ENCODE measurements around the gene AKR7A3.
"Not testable (repeated sequence)": the region's sequence is repeated elsewhere in the genome, so short reads cannot be mapped to it uniquely, and the experiment has no call there.

AKR7A3 gene

GRCh38 chr1:19269427-19270342 is 18.9 kb downstream of the AKR7A3 start:
- not testable (repeated sequence) for H3K4ac ChIP-seq (ENCODE audit: low read depth in 1 of 2, low read length in 2 of 2); H2AK5ac ChIP-seq (ENCODE audit: low read length, severe bottlenecking); DNase-seq; H3K14ac ChIP-seq (ENCODE audit: low read length in 2 of 2); H3K79me1 ChIP-seq (replicated peaks; ENCODE audit: low read length, poor library complexity, severe bottlenecking); H2BK15ac ChIP-seq (ENCODE audit: low read depth, poor library complexity, severe bottlenecking); H3K18ac ChIP-seq (ENCODE audit: low read depth in 1 of 2, low read length in 2 of 2); H2AFZ ChIP-seq (ENCODE audit: low read depth, low read length); H3K4me3 ChIP-seq (ENCODE audit: insufficient read depth in 1 of 2, low read depth in 1 of 2, low read length in 2 of 2); H3K9ac ChIP-seq (ENCODE audit: low read length); H2BK5ac ChIP-seq (ENCODE audit: low read depth, low read length, poor library complexity, severe bottlenecking); H3K27me3 ChIP-seq (ENCODE audit: control insufficient read depth in 1 of 2, insufficient read depth in 1 of 2, low read length in 2 of 2); H3K23ac ChIP-seq (ENCODE audit: low read length in 2 of 2); H3K4me2 ChIP-seq (ENCODE audit: low read length, poor library complexity, severe bottlenecking); H3K4me1 ChIP-seq (ENCODE audit: control insufficient read depth, insufficient read depth, low read depth, low read length); H4K91ac ChIP-seq (ENCODE audit: low read length); H3K27ac ChIP-seq (ENCODE audit: low read length, poor library complexity, severe bottlenecking); H2BK120ac ChIP-seq (ENCODE audit: low read depth, low read length); H3K9me3 ChIP-seq (ENCODE audit: control insufficient read depth, low read length); H4K8ac ChIP-seq (ENCODE audit: low read length); H2BK12ac ChIP-seq (ENCODE audit: low read length in 2 of 2)
- WGBS, result 81% methylated on average over 4 of the region's 9 CpGs
- H3K36me3 ChIP-seq (ENCODE audit: control insufficient read depth in 1 of 2, insufficient read depth in 2 of 2, low read depth in 1 of 2, low read length in 2 of 2), result peaks cover 6 to 13% of the 10 kb centered on the region in 2 experiments

GRCh38 chr1:19268445-19268844 is 20.1 kb downstream of the AKR7A3 start:
- no peak overlapping the region for H3K4ac ChIP-seq (ENCODE audit: low read depth in 1 of 2, low read length in 2 of 2)
- H4K8ac ChIP-seq (ENCODE audit: low read length), result no peak overlapping the region
- no peaks in the 10 kb centered on the region for H3K9me3 ChIP-seq (ENCODE audit: control insufficient read depth, low read length)
- no peak overlapping the region for H3K9ac ChIP-seq (ENCODE audit: low read length)
- H3K27me3 ChIP-seq (ENCODE audit: control insufficient read depth in 1 of 2, insufficient read depth in 1 of 2, low read length in 2 of 2), result no peaks in the 10 kb centered on the region
- H2AK5ac ChIP-seq (ENCODE audit: low read length, severe bottlenecking), result no peak overlapping the region
- no peak overlapping the region for H3K27ac ChIP-seq (ENCODE audit: low read length, poor library complexity, severe bottlenecking)
- H3K4me1 ChIP-seq (ENCODE audit: control insufficient read depth, insufficient read depth, low read depth, low read length), result no peaks in the 10 kb centered on the region
- no peak overlapping the region for H3K18ac ChIP-seq (ENCODE audit: low read depth in 1 of 2, low read length in 2 of 2)
- no peaks in the 10 kb centered on the region for H3K79me1 ChIP-seq (replicated peaks; ENCODE audit: low read length, poor library complexity, severe bottlenecking)
- DNase-seq, result no peak
- 85% methylated on average over 11 of the region's 11 CpGs for WGBS
- no peak overlapping the region for H4K91ac ChIP-seq (ENCODE audit: low read length)
- no peak overlapping the region for H3K23ac ChIP-seq (ENCODE audit: low read length in 2 of 2)
- H2AFZ ChIP-seq (ENCODE audit: low read depth, low read length), result no peak overlapping the region
- no peak overlapping the region for H3K4me3 ChIP-seq (ENCODE audit: insufficient read depth in 1 of 2, low read depth in 1 of 2, low read length in 2 of 2)
- no peak overlapping the region for H3K4me2 ChIP-seq (ENCODE audit: low read length, poor library complexity, severe bottlenecking)
- H3K14ac ChIP-seq (ENCODE audit: low read length in 2 of 2), result no peak overlapping the region
- H2BK15ac ChIP-seq (ENCODE audit: low read depth, poor library complexity, severe bottlenecking), result no peak overlapping the region
- H2BK5ac ChIP-seq (ENCODE audit: low read depth, low read length, poor library complexity, severe bottlenecking), result no peak overlapping the region
- no peak overlapping the region for H2BK120ac ChIP-seq (ENCODE audit: low read depth, low read length)
- peaks cover 2 to 13% of the 10 kb centered on the region in 2 experiments for H3K36me3 ChIP-seq (ENCODE audit: control insufficient read depth in 1 of 2, insufficient read depth in 2 of 2, low read depth in 1 of 2, low read length in 2 of 2)
- no peak overlapping the region for H2BK12ac ChIP-seq (ENCODE audit: low read length in 2 of 2)

- no peak overlapping the region for H2BK12ac ChIP-seq (ENCODE audit: low read length in 2 of 2)
- WGBS, result 78% methylated on average over 5 of the region's 5 CpGs
- H3K27ac ChIP-seq (ENCODE audit: low read length, poor library complexity, severe bottlenecking), result no peak overlapping the region
- no peak for DNase-seq
- no peak overlapping the region for H3K9ac ChIP-seq (ENCODE audit: low read length)
- peaks cover 7% of the 10 kb centered on the region for H3K4me1 ChIP-seq (ENCODE audit: control insufficient read depth, insufficient read depth, low read depth, low read length)
- no peaks in the 10 kb centered on the region for H3K27me3 ChIP-seq (ENCODE audit: control insufficient read depth in 1 of 2, insufficient read depth in 1 of 2, low read length in 2 of 2)
- no peak overlapping the region for H4K91ac ChIP-seq (ENCODE audit: low read length)
- no peak overlapping the region for H2BK5ac ChIP-seq (ENCODE audit: low read depth, low read length, poor library complexity, severe bottlenecking)
- H3K14ac ChIP-seq (ENCODE audit: low read length in 2 of 2), result no peak overlapping the region
- H2BK120ac ChIP-seq (ENCODE audit: low read depth, low read length), result no peak overlapping the region
- no peak overlapping the region for H2AFZ ChIP-seq (ENCODE audit: low read depth, low read length)
- H3K4me3 ChIP-seq (ENCODE audit: insufficient read depth in 1 of 2, low read depth in 1 of 2, low read length in 2 of 2), result no peak overlapping the region
- no peak overlapping the region for H3K4me2 ChIP-seq (ENCODE audit: low read length, poor library complexity, severe bottlenecking)
- no peak overlapping the region for H4K8ac ChIP-seq (ENCODE audit: low read length)
- H3K79me1 ChIP-seq (replicated peaks; ENCODE audit: low read length, poor library complexity, severe bottlenecking), result peaks cover 1% of the 10 kb centered on the region
- peaks cover 30 to 31% of the 10 kb centered on the region in 2 experiments for H3K36me3 ChIP-seq (ENCODE audit: control insufficient read depth in 1 of 2, insufficient read depth in 2 of 2, low read depth in 1 of 2, low read length in 2 of 2)
- H2AK5ac ChIP-seq (ENCODE audit: low read length, severe bottlenecking), result no peak overlapping the region
- no peak overlapping the region for H3K18ac ChIP-seq (ENCODE audit: low read depth in 1 of 2, low read length in 2 of 2)
- H3K23ac ChIP-seq (ENCODE audit: low read length in 2 of 2), result no peak overlapping the region
- no peak overlapping the region for H2BK15ac ChIP-seq (ENCODE audit: low read depth, poor library complexity, severe bottlenecking)
- H3K4ac ChIP-seq (ENCODE audit: low read depth in 1 of 2, low read length in 2 of 2), result no peak overlapping the region
- no peaks in the 10 kb centered on the region for H3K9me3 ChIP-seq (ENCODE audit: control insufficient read depth, low read length)
Measured at GRCh38 chr1:19262744-19263143, 25.8 kb downstream of the AKR7A3 start.

GRCh38 chr1:19262047-19262446 is 26.5 kb downstream of the AKR7A3 start:
- WGBS, result 97% methylated on average over 5 of the region's 5 CpGs
- Histone ChIP-seq H3K18ac (ENCODE audit: low read depth in 1 of 2, low read length in 2 of 2) (no peak overlapping the region), H3K27ac (ENCODE audit: low read length, poor library complexity, severe bottlenecking) (no peak overlapping the region)

More at GRCh38 chr1:19262047-19262446, 26.5 kb downstream of the AKR7A3 start:
- Histone ChIP-seq H2BK5ac (ENCODE audit: low read depth, low read length, poor library complexity, severe bottlenecking) (no peak overlapping the region), H3K4me1 (ENCODE audit: control insufficient read depth, insufficient read depth, low read depth, low read length) (peaks cover 7% of the 10 kb centered on the region), H3K79me1 (replicated peaks; ENCODE audit: low read length, poor library complexity, severe bottlenecking) (peaks cover 8% of the 10 kb centered on the region), H3K9ac (ENCODE audit: low read length) (no peak overlapping the region), H3K9me3 (ENCODE audit: control insufficient read depth, low read length) (no peaks in the 10 kb centered on the region), H3K14ac (ENCODE audit: low read length in 2 of 2) (no peak overlapping the region), H3K4me3 (ENCODE audit: insufficient read depth in 1 of 2, low read depth in 1 of 2, low read length in 2 of 2) (no peak overlapping the region), H3K36me3 (ENCODE audit: control insufficient read depth in 1 of 2, insufficient read depth in 2 of 2, low read depth in 1 of 2, low read length in 2 of 2) (peaks cover 37 to 38% of the 10 kb centered on the region in 2 experiments), H3K23ac (ENCODE audit: low read length in 2 of 2) (no peak overlapping the region), H3K4ac (ENCODE audit: low read depth in 1 of 2, low read length in 2 of 2) (no peak overlapping the region), H2AK5ac (ENCODE audit: low read length, severe bottlenecking) (no peak overlapping the region), H4K91ac (ENCODE audit: low read length) (no peak overlapping the region), H4K8ac (ENCODE audit: low read length) (no peak overlapping the region), H3K27me3 (ENCODE audit: control insufficient read depth in 1 of 2, insufficient read depth in 1 of 2, low read length in 2 of 2) (no peaks in the 10 kb centered on the region), H3K4me2 (ENCODE audit: low read length, poor library complexity, severe bottlenecking) (no peak overlapping the region), H2BK12ac (ENCODE audit: low read length in 2 of 2) (no peak overlapping the region), H2AFZ (ENCODE audit: low read depth, low read length) (no peak overlapping the region), H2BK120ac (ENCODE audit: low read depth, low read length) (no peak overlapping the region), H2BK15ac (ENCODE audit: low read depth, poor library complexity, severe bottlenecking) (no peak overlapping the region)
- no peak for DNase-seq
